Endothelial cell of umbilical vein (primary cell): Measurements from ENCODE around the gene PACSIN2. TPM values are rescaled to one million over a fixed set of nuclear protein-coding genes. Genes with fewer than 3 reads are reported as not detected.

Experiments used
- BruUV-seq: library from RNA; stranded (reverse); fragments of 400-500 nt; replicated peaks from 2 replicates; lab custom pipeline; 2021; lab: Mats Ljungman, UMichigan
- CTCF ChIA-PET: fragments of 300-600, 350-600 bp; sonication (Branson Sonifier 250); formaldehyde crosslinking; loops from one replicate; lab custom pipeline; 2021; ENCODE audit warnings: antibody characterized with exemption, inconsistent platforms; lab: Charles Lee
- POLR2A ChIA-PET: fragments of 300-600, 350-600 bp; sonication (Branson Sonifier 250); formaldehyde crosslinking; loops from one replicate; lab custom pipeline; 2021; ENCODE audit warnings: antibody characterized with exemption, inconsistent platforms; lab: Charles Lee
- DNase-seq: peaks from one replicate; pipeline ENCODE4 v3.0.0-alpha.2; 2011; ENCODE audit warnings: low read depth, low spot score
- FAIRE-seq: peaks from 2 replicates; lab custom pipeline; 2011; peaks lifted over from hg19 to GRCh38; lab: Jason Lieb, UNC
- H2AFZ ChIP-seq: 2 replicates; pipeline ENCODE4 v1.6.0; 2012; ENCODE audit warnings: low read depth, low read length, control low read depth, inconsistent platforms
- H3K27ac ChIP-seq: 2 replicates; pipeline ENCODE4 v1.5.1; 2011; ENCODE audit warnings: low read depth, mild to moderate bottlenecking, control low read depth, low read length, moderate library complexity; ENCODE audit not compliant: insufficient read depth
- H3K27me3 ChIP-seq, 2 experiments: 2 replicates each; pipeline versions ENCODE4 v1.6.0 to v1.6.1; 2011; ENCODE audit warnings: low read length in 2 of 2, mixed read lengths in 1 of 2; ENCODE audit not compliant: control insufficient read depth in 2 of 2, insufficient read depth in 2 of 2
- H3K36me3 ChIP-seq, 2 experiments: 2 replicates in 1 of 2; 3 replicates in 1 of 2; pipeline ENCODE4 v1.5.1; 2011; ENCODE audit warnings: low read length in 2 of 2, mild to moderate bottlenecking in 1 of 2, moderate library complexity in 1 of 2; ENCODE audit not compliant: control insufficient read depth in 2 of 2, insufficient read depth in 2 of 2; ENCODE audit errors: extremely low read depth in 1 of 2
- H3K4me1 ChIP-seq: 3 replicates; pipeline ENCODE4 v1.5.1; 2011; ENCODE audit warnings: mild to moderate bottlenecking, low read length; ENCODE audit not compliant: control insufficient read depth, insufficient read depth; ENCODE audit errors: extremely low read depth
- H3K4me2 ChIP-seq: 2 replicates; pipeline ENCODE4 v1.6.1; 2011; ENCODE audit warnings: low read length, control low read depth, mixed read lengths; ENCODE audit not compliant: insufficient read depth
- H3K4me3 ChIP-seq, 3 experiments: fragments of 200-600 bp in 1 of 3; sonication (generic), shearing (Covaris generic) in 1 of 3; replicated peaks in 1 of 3; 2 replicates each; pipeline ENCODE4 v1.5.1; 2011 to 2016; ENCODE audit warnings: control low read depth in 3 of 3, low read length in 3 of 3, mild to moderate bottlenecking in 2 of 3, inconsistent platforms in 1 of 3, low read depth in 1 of 3, moderate library complexity in 1 of 3; ENCODE audit not compliant: insufficient read depth in 1 of 3
- H3K79me2 ChIP-seq: 2 replicates; pipeline ENCODE4 v1.6.0; 2012; ENCODE audit warnings: low read length, inconsistent platforms; ENCODE audit not compliant: control insufficient read depth, insufficient read depth
- H3K9ac ChIP-seq: replicated peaks from 2 replicates; pipeline ENCODE3; 2011; ENCODE audit warnings: low read length, control low read depth; ENCODE audit not compliant: insufficient read depth; ENCODE audit errors: extremely low read depth
- H3K9me1 ChIP-seq: replicated peaks from 3 replicates; pipeline ENCODE4 v1.6.0; 2011; ENCODE audit warnings: mild to moderate bottlenecking, low read length; ENCODE audit not compliant: control insufficient read depth, insufficient read depth; ENCODE audit errors: extremely low read depth
- H3K9me3 ChIP-seq: replicated peaks from 2 replicates; pipeline ENCODE4 v1.5.1; 2012; ENCODE audit warnings: low read length, inconsistent platforms; ENCODE audit not compliant: control insufficient read depth, insufficient read depth
- H4K20me1 ChIP-seq: replicated peaks from 2 replicates; pipeline ENCODE3; 2011; ENCODE audit warnings: mild to moderate bottlenecking, low read length; ENCODE audit not compliant: control insufficient read depth, insufficient read depth; ENCODE audit errors: extremely low read depth
- CTCF ChIP-seq, 2 donors: IDR thresholded peaks; 1 replicate in 1 of 2; 2 replicates in 1 of 2; pipeline ENCODE4 v1.5.1; 2011; ENCODE audit warnings: low read length in 2 of 2, mild to moderate bottlenecking in 2 of 2, moderate library complexity in 2 of 2, control low read depth in 1 of 2, inconsistent platforms in 1 of 2, low read depth in 1 of 2; ENCODE audit not compliant: insufficient read depth in 1 of 2; ENCODE audit errors: extremely low read depth in 1 of 2
- EZH2 ChIP-seq: IDR thresholded peaks from 2 replicates; pipeline ENCODE4 v1.6.1; 2012; ENCODE audit warnings: borderline replicate concordance, low read depth, mild to moderate bottlenecking, moderate library complexity, low read length, inconsistent platforms; ENCODE audit not compliant: severe bottlenecking
- FOS ChIP-seq: IDR thresholded peaks from 2 replicates; pipeline ENCODE4 v1.6.1; 2011; ENCODE audit warnings: mild to moderate bottlenecking, low read length, moderate library complexity, borderline replicate concordance; ENCODE audit not compliant: insufficient read depth
- GATA2 ChIP-seq: IDR thresholded peaks from 2 replicates; pipeline ENCODE4 v1.7.0; 2011; ENCODE audit warnings: low read depth, mild to moderate bottlenecking, moderate library complexity, mixed read lengths, low read length; ENCODE audit not compliant: insufficient read length, insufficient read depth
- JUN ChIP-seq: IDR thresholded peaks from 2 replicates; pipeline ENCODE4 v1.6.1; 2011; ENCODE audit warnings: borderline replicate concordance, low read depth; ENCODE audit not compliant: insufficient read length, insufficient read depth
- MAX ChIP-seq: IDR thresholded peaks from 2 replicates; pipeline ENCODE4 v1.6.1; 2011; ENCODE audit not compliant: insufficient read depth, insufficient read length
- MYC ChIP-seq: IDR thresholded peaks from one replicate; pipeline ENCODE4 v1.6.1; 2011; ENCODE audit warnings: mild to moderate bottlenecking, low read depth, low read length
- POLR2A ChIP-seq: IDR thresholded peaks from 2 replicates; pipeline ENCODE4 v1.6.1; 2012; ENCODE audit warnings: low read depth, mild to moderate bottlenecking, control low read depth, low read length
- POLR2AphosphoS5 ChIP-seq: IDR thresholded peaks from 2 replicates; pipeline ENCODE4 v1.6.1; 2012; ENCODE audit warnings: low read depth, mild to moderate bottlenecking, control low read depth, low read length, moderate library complexity; ENCODE audit not compliant: insufficient read depth
- dilution Hi-C: fragments of 300-500 bp; cut with MboI; formaldehyde crosslinking; loops from one replicate; pipeline ENCODE4 v1.15.0; 2019; ENCODE audit warnings: low sequenced_read_pairs; ENCODE audit not compliant: extremely low pct_ligation_motif_present
- intact Hi-C: fragments of 100-400 bp; cut with micrococcal nuclease; formaldehyde crosslinking; loops from one replicate; pipeline ENCODE4 v1.10.0; 2022
- polyA plus RNA-seq, 4 experiments: library from polyadenylated mRNA; depleted of rRNA in 3 of 4; stranded (reverse) in 3 of 4; unstranded in 1 of 4; fragments of >200 nt; gene quantifications; 2 replicates each; pipeline versions ENCODE4 v1.2.1 to v1.2.3, GENCODE V29; 2011 to 2012; ENCODE audit warnings: missing spikeins in 1 of 4
- total RNA-seq: library from RNA; stranded (reverse); gene quantifications from 2 replicates; pipeline ENCODE4 v1.2.3, GENCODE V29; 2021

The PACSIN2 gene
- total and polyA plus RNA-seq, 2 donors (not counting 3 experiments of a cell fraction or from before 2014, with no cell fraction given): 46.2 to 64.5 TPM

- POLR2A ChIA-PET: interaction anchor here (0.6 kb wide), 1 partner anchor 90 kb away, joined by 3 read pairs; no protein-coding TSS in a partner anchor
- no peak overlapping the region for H3K9ac ChIP-seq
- H3K4me2 ChIP-seq: no peak overlapping the region
- H3K79me2 ChIP-seq: no peaks in the 10 kb centered on the region
- H3K9me3 ChIP-seq: no peaks in the 10 kb centered on the region
- H4K20me1 ChIP-seq: no peaks in the 10 kb centered on the region
- H3K27me3 ChIP-seq: no peaks in the 10 kb centered on the region
- no peak overlapping the region for H2AFZ ChIP-seq
- no peak overlapping the region for H3K4me3 ChIP-seq
- intact Hi-C loops: no loop called here
- TF ChIP-seq CTCF (IDR thresholded peaks at IDR 0.05; ENCODE audit: extremely low read depth in 1 of 2, insufficient read depth in 1 of 2, low read depth in 1 of 2, low read length in 2 of 2) (no peak), JUN (no peak), MAX (no peak), POLR2A (no peak), EZH2 (no peak), FOS (no peak), MYC (no peak), GATA2 (no peak), POLR2AphosphoS5 (no peak)
- no peak overlapping the region for H3K27ac ChIP-seq
- CTCF ChIA-PET: interaction anchor here (0.8 kb wide), 1 partner anchor 217 kb away, joined by 3 read pairs; no protein-coding TSS in a partner anchor
- H3K9me1 ChIP-seq: no peaks in the 10 kb centered on the region
- peaks cover 3 to 27% of the 10 kb centered on the region in 2 experiments for H3K36me3 ChIP-seq
- H3K4me1 ChIP-seq: no peaks in the 10 kb centered on the region
- FAIRE-seq (no peak), DNase-seq (no peak)
- dilution Hi-C loops: no loop called here
- BruUV-seq: no TSS peak
Measured at GRCh38 chr22:42873356-42873755, 141.6 kb downstream of the PACSIN2 start.
